Peyer's patch (tissue), 4 donors: ENCODE measurements around the gene ITPKB. TPM values are rescaled to one million over a fixed set of nuclear protein-coding genes. Genes with fewer than 3 reads are reported as not detected.
"Not testable (repeated sequence)": the region's sequence is repeated elsewhere in the genome, so short reads cannot be mapped to it uniquely, and the experiment has no call there.

Source experiments
- DNase-seq, 3 donors: peaks; one replicate each; pipeline ENCODE4 v3.0.0-alpha.2; 2017 to 2019
- H3K27ac ChIP-seq, 4 donors: fragments of 200-600 bp; sonication (generic); one replicate each; pipeline ENCODE4 v1.5.1; 2016 to 2019
- H3K27me3 ChIP-seq, 2 donors: fragments of 200-600 bp; sonication (generic); one replicate each; pipeline ENCODE4 v1.5.1; 2019
- H3K36me3 ChIP-seq, 3 donors: fragments of 200-600 bp; sonication (generic); one replicate each; pipeline ENCODE4 v1.5.1; 2016 to 2019
- H3K4me1 ChIP-seq, 4 donors: fragments of 200-600 bp; sonication (generic); one replicate each; pipeline ENCODE4 v1.5.1; 2016 to 2019
- H3K4me3 ChIP-seq, 4 donors: fragments of 200-600 bp; sonication (generic); 1 replicate in 3 of 4; 2 replicates in 1 of 4; pipeline ENCODE4 v1.5.1; 2016 to 2019; ENCODE audit warnings: mild to moderate bottlenecking in 1 of 4
- H3K9me3 ChIP-seq, 4 donors: fragments of 200-600 bp; sonication (generic); one replicate each; pipeline ENCODE4 v1.5.1; 2016 to 2019; ENCODE audit warnings: mild to moderate bottlenecking in 1 of 4
- POLR2A ChIP-seq, 2 donors: fragments of 450-650 bp; IDR thresholded peaks; one replicate each; pipeline ENCODE4 v1.5.1; 2017; ENCODE audit warnings: antibody characterized with exemption in 2 of 2, mild to moderate bottlenecking in 2 of 2, moderate library complexity in 2 of 2
- total RNA-seq, 4 donors: library from RNA; depleted of rRNA; stranded (reverse); fragments of >200 nt; gene quantifications; one replicate each; pipeline ENCODE4 v1.1.0, GENCODE V29; 2016
- TF ChIP-seq, protein P1 (sequence below), 6 experiments: fragments of 450-650 bp in 4 of 6; fragments of 200-600 bp in 2 of 6; sonication (generic) in 1 of 6; IDR thresholded peaks; one replicate each; pipeline ENCODE4 v1.5.1; 2017 to 2019; ENCODE audit warnings: antibody characterized with exemption in 6 of 6, mild to moderate bottlenecking in 3 of 6, moderate library complexity in 1 of 6

Gene ITPKB
- total RNA-seq, 4 donors from 2014 or later = 9.5 to 36.3 (median 23.0) TPM

DNA sequence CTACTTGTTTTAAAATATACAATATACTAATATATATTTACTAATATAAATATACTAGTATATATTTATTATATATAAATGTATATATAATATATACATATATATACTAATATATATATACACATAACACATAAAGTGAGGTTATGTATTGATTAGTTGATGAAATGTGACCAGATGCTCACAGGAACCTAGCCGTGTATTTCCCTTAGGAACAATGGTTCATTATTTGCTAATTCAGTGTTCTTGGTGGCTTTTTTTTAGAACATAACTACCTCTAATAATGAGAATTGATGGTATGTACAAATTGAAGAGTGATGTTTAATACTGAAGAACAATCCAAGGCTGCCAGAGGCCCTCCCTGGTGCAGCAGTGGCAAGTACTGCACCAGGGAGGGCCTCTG is 37.9 kb upstream of the ITPKB start:
- no peaks in the 10 kb centered on the region for H3K9me3 ChIP-seq
- H3K4me1 ChIP-seq = peaks cover 0 to 20% (median 0%) of the 10 kb centered on the region in 4 donors
- DNase-seq = peak in 1 of 3 donors; percentile 14
- H3K27me3 ChIP-seq = no peaks in the 10 kb centered on the region
- H3K36me3 ChIP-seq = no peaks in the 10 kb centered on the region
- no peak overlapping the region for H3K4me3 ChIP-seq
- TF ChIP-seq, protein P1, sequence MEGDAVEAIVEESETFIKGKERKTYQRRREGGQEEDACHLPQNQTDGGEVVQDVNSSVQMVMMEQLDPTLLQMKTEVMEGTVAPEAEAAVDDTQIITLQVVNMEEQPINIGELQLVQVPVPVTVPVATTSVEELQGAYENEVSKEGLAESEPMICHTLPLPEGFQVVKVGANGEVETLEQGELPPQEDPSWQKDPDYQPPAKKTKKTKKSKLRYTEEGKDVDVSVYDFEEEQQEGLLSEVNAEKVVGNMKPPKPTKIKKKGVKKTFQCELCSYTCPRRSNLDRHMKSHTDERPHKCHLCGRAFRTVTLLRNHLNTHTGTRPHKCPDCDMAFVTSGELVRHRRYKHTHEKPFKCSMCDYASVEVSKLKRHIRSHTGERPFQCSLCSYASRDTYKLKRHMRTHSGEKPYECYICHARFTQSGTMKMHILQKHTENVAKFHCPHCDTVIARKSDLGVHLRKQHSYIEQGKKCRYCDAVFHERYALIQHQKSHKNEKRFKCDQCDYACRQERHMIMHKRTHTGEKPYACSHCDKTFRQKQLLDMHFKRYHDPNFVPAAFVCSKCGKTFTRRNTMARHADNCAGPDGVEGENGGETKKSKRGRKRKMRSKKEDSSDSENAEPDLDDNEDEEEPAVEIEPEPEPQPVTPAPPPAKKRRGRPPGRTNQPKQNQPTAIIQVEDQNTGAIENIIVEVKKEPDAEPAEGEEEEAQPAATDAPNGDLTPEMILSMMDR (IDR thresholded peaks at IDR 0.05) = no peak
- TF ChIP-seq POLR2A (IDR thresholded peaks at IDR 0.05) = no peak
- no peak overlapping the region for H3K27ac ChIP-seq

DNA sequence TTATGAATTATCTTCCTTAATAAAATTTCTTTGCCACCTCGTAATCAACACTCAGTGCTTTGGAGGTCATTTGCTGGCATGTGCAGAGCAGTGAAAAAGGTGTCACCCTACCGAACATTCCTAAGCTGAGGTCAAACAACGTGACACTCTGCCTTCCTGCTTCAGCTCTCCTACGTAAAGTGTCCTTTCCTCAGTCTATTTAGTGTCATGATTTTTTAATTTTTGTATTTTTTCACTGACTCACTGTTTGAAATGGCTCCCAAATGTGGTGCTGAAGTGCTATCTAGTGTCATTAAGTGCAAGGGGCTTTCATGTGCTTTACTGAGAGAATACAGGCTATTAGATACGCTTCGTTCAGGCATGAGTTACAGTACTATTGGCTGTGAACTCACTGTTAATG is 37.0 kb upstream of the ITPKB start:
- Histone ChIP-seq H3K9me3 (no peaks in the 10 kb centered on the region), H3K36me3 (no peaks in the 10 kb centered on the region), H3K27ac (no peak overlapping the region), H3K4me3 (no peak overlapping the region), H3K4me1 (peaks cover 0 to 20% (median 0%) of the 10 kb centered on the region in 4 donors), H3K27me3 (no peaks in the 10 kb centered on the region)
- TF ChIP-seq, protein P1 (IDR thresholded peaks at IDR 0.05) = no peak
- no peak for TF ChIP-seq POLR2A (IDR thresholded peaks at IDR 0.05)
- DNase-seq = no peak

DNA sequence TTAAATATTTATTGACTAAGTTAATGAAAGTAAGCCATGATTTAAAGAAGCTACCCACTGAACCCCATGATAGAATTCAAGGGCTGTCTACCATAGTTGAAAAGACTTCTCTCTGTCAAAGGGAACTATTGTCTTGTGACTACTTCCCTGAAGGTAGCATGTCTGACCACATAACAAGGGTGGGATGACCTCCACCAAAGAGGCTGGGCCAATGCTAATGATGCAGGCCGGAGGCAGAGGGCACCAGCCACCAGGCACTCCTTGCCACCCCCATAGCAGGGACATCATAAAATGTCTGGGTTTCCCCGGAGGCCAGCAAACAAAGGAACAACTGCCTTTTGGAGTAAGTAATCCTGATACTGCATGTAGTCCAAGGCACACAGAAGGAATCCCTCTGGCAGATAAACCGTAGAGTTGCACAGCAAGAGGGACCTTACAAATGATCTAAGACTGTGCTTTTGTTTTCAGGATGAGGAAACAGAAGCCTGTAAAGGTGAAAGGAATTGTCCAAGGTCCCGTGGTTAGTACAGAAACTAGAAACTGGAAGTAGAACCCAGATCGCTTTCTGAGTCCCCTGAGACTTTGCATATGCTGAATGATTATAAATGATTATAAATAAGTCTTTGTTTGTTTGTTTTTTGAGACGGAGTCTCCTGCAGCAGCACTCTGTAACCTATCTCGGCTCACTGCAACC is 33.5 kb upstream of the ITPKB start:
- Histone ChIP-seq H3K4me3 (no peak overlapping the region), H3K27ac (no peak overlapping the region), H3K36me3 (no peaks in the 10 kb centered on the region), H3K9me3 (no peaks in the 10 kb centered on the region), H3K27me3 (no peaks in the 10 kb centered on the region), H3K4me1 (no peaks in the 10 kb centered on the region)
- TF ChIP-seq, protein P1 (IDR thresholded peaks at IDR 0.05) = no peak
- TF ChIP-seq POLR2A (IDR thresholded peaks at IDR 0.05) = no peak
- DNase-seq = peak in 1 of 3 donors; percentile 37

DNA sequence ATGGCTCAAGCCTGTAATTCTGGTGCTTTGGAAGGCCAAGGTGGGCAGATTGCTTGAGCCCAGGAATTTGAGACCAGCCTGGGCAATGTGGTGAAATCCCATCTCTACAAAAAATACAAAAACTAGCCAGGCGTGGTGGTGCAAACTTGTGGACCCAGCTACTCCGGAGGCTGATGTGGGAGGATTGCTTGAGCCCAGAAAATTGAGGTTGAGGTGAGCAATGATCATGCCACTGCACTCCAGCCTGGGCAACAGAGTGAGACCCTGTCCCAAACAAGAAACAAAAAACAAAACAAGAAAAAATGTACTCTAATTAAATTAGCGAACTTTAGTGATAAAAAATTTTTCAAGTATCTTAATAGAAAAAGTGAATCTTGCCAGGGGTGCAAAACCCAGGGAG is 28.1 kb upstream of the ITPKB start:
- not testable (repeated sequence) for DNase-seq, H3K27me3 ChIP-seq, H3K36me3 ChIP-seq, H3K4me1 ChIP-seq, H3K27ac ChIP-seq, H3K4me3 ChIP-seq, H3K9me3 ChIP-seq

DNA sequence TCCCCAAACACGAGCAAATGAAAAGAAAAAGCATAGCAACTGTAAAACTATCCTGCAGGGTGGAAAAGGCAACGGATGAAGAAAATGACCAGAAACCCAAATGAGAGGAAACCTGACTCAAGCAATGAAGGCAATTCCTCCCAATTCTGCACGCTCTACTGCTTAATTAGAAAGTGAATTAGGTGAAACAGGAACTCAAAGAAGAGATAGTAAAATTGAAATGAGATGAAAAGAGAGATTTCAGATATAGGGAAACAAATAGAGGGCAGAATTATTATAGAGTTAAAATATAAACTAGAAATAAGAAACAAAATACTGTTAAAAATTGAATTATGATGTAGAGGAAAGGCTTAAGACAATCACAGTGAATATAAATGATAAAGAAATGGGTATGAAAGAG is 27.5 kb upstream of the ITPKB start:
- no peak for DNase-seq
- Histone ChIP-seq H3K4me1 (no peaks in the 10 kb centered on the region), H3K4me3 (no peak overlapping the region), H3K27ac (no peak overlapping the region), H3K9me3 (no peaks in the 10 kb centered on the region), H3K36me3 (no peaks in the 10 kb centered on the region), H3K27me3 (no peaks in the 10 kb centered on the region)
- TF ChIP-seq, protein P1 (IDR thresholded peaks at IDR 0.05) = no peak
- TF ChIP-seq POLR2A (IDR thresholded peaks at IDR 0.05) = no peak

DNA sequence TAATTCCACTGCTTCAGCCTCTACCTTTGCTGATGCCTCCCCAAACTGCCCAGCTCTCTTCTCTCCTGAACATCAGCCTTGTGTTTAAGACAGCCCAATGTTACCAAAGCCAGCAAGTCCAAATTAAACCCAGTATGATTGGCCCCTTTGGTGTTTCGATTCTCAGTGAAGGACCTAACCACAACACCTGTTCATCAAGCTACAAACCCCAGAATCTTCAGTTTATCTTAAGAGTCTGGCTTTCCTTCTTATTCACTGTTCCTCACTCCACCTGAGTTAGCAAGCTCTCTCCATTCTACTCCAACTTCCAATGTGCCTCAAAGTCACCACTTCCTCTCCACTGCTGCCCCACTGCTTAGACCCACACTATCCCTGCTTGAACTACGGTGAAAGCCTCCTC is 25.5 kb upstream of the ITPKB start:
- H3K27ac ChIP-seq = no peak overlapping the region
- no peak for TF ChIP-seq POLR2A (IDR thresholded peaks at IDR 0.05)
- TF ChIP-seq, protein P1 (IDR thresholded peaks at IDR 0.05) = no peak
- no peaks in the 10 kb centered on the region for H3K27me3 ChIP-seq
- H3K9me3 ChIP-seq = no peaks in the 10 kb centered on the region
- no peaks in the 10 kb centered on the region for H3K4me1 ChIP-seq
- H3K36me3 ChIP-seq = no peaks in the 10 kb centered on the region
- no peak for DNase-seq
- H3K4me3 ChIP-seq = no peak overlapping the region
